Measurements from ENCODE around the gene NSMCE1. TPM values are rescaled to one million over a fixed set of nuclear protein-coding genes. Genes with fewer than 3 reads are reported as not detected.

The NSMCE1 gene
- total and polyA plus RNA-seq, 2 of the 8 experiments (the other 6 are each of a cell fraction or from before 2014, with no cell fraction given): 8.1 to 16.6 TPM

- H3K79me2 ChIP-seq (ENCODE audit: control insufficient read depth in 1 of 2, insufficient read depth in 2 of 2, low read length in 2 of 2): no peaks in the 10 kb centered on the region
- no peak overlapping the region for H3K9ac ChIP-seq (replicated peaks in 1 of 4; ENCODE audit: extremely low read depth in 1 of 4, low read depth in 3 of 4, low read length in 3 of 4)
- no peaks in the 10 kb centered on the region for H3K79me1 ChIP-seq (ENCODE audit: low read depth, low read length)
- no peak overlapping the region for H3K18ac ChIP-seq (ENCODE audit: extremely low read depth, low read length)
- H3K9me3 ChIP-seq (ENCODE audit: insufficient read depth in 2 of 2, low read depth in 1 of 2, low read length in 1 of 2): no peaks in the 10 kb centered on the region
- DNase-seq (ENCODE audit: low read depth in 1 of 2, low spot score in 2 of 2) (no peak), FAIRE-seq (no peak)
- no peak overlapping the region for H3K56ac ChIP-seq (replicated peaks; ENCODE audit: insufficient read length, low read depth, low read length)
- H2BK12ac ChIP-seq (ENCODE audit: low read depth, low read length): no peak overlapping the region
- no peaks in the 10 kb centered on the region for H4K20me1 ChIP-seq (replicated peaks in 1 of 2; ENCODE audit: control insufficient read depth in 1 of 2, insufficient read depth in 2 of 2, low read length in 2 of 2)
- no peak overlapping the region for H2BK120ac ChIP-seq (replicated peaks; ENCODE audit: low read depth, low read length)
- ChIA-PET POLR2A (ENCODE audit: partially characterized antibody) (interaction anchor here (1.1 kb wide), 1 partner anchor 41 kb away, joined by 3 read pairs; no protein-coding TSS in a partner anchor), CTCF (ENCODE audit: partially characterized antibody) (interaction anchor here (1.0 to 17.4 kb wide), 5 partner anchors 11 to 125 kb away, joined by 3 to 241 read pairs (median 14); no protein-coding TSS in a partner anchor)
- no peak overlapping the region for H3K23ac ChIP-seq (ENCODE audit: insufficient read length)
- H2BK15ac ChIP-seq (ENCODE audit: low read length): 0 out of 2 replicates have a peak overlapping the region, but pooled peaks have one; percentile 16
- H2BK5ac ChIP-seq (ENCODE audit: low read depth, low read length): no peak overlapping the region
- H3K4me2 ChIP-seq (ENCODE audit: insufficient read depth in 1 of 2, low read depth in 2 of 2, low read length in 2 of 2): no peak overlapping the region
- no peak overlapping the region for H3K4me3 ChIP-seq (ENCODE audit: extremely low read depth in 1 of 4, insufficient read depth in 2 of 4, low read depth in 3 of 4, low read length in 4 of 4)
- no peak overlapping the region for H2AK5ac ChIP-seq (ENCODE audit: low read depth, low read length)
- no peak overlapping the region for H3K14ac ChIP-seq (ENCODE audit: insufficient read length)
- no peaks in the 10 kb centered on the region for H3K27me3 ChIP-seq (replicated peaks in 1 of 4; ENCODE audit: control insufficient read depth in 3 of 4, extremely low read depth in 1 of 4, insufficient read depth in 3 of 4, low read length in 3 of 4)
- H3K23me2 ChIP-seq (ENCODE audit: low read depth, low read length): no peaks in the 10 kb centered on the region
- H3K4me1 ChIP-seq (replicated peaks in 1 of 4; ENCODE audit: control insufficient read depth in 3 of 4, insufficient read depth in 4 of 4, low read length in 3 of 4): peaks cover 0 to 6% (median 3%) of the 10 kb centered on the region in 4 experiments; a peak in 3 of 7 replicates
- H4K8ac ChIP-seq (ENCODE audit: extremely low read depth, insufficient read depth, low read length): no peak overlapping the region; the same call in 1 of the 2 replicates
- TF ChIP-seq CEBPB (IDR thresholded peaks at IDR 0.05; ENCODE audit: low read depth, low read length) (no peak), KDM5A (IDR thresholded peaks at IDR 0.05; ENCODE audit: low read length) (no peak), EP300 (IDR thresholded peaks at IDR 0.05; ENCODE audit: borderline replicate concordance in 1 of 2, low read depth in 2 of 2, low read length in 2 of 2) (no peak), CBX8 (IDR thresholded peaks at IDR 0.05; ENCODE audit: borderline replicate concordance, low read depth, low read length) (no peak), SP1 (IDR thresholded peaks at IDR 0.05; ENCODE audit: low read depth, low read length) (no peak), CHD2 (IDR thresholded peaks at IDR 0.05; ENCODE audit: low read length) (no peak), RFX5 (IDR thresholded peaks at IDR 0.05; ENCODE audit: borderline replicate concordance, low read depth, low read length) (no peak), TBP (IDR thresholded peaks at IDR 0.05; ENCODE audit: low read depth, low read length) (no peak), SAP30 (IDR thresholded peaks at IDR 0.05; ENCODE audit: insufficient read depth, insufficient replicate concordance, low read length) (no peak), CTCF (IDR thresholded peaks at IDR 0.05; ENCODE audit: control extremely low read depth in 1 of 3, insufficient read depth in 1 of 3, low read depth in 1 of 3, low read length in 3 of 3) (no peak)
- no peak overlapping the region for H3K27ac ChIP-seq (ENCODE audit: low read depth, low read length)
- no peaks in the 10 kb centered on the region for H3K36me3 ChIP-seq (ENCODE audit: control insufficient read depth in 2 of 4, insufficient read depth in 4 of 4, low read length in 3 of 4)
- no peak overlapping the region for H2AFZ ChIP-seq (ENCODE audit: low read length)
- H2BK20ac ChIP-seq (ENCODE audit: low read length): no peak overlapping the region
- H4K91ac ChIP-seq (replicated peaks; ENCODE audit: insufficient read length, low read length): no peak overlapping the region
- H4K5ac ChIP-seq (ENCODE audit: insufficient read length, low read depth, low read length): no peak overlapping the region
- H3K4ac ChIP-seq (replicated peaks; ENCODE audit: insufficient read length, low read depth, low read length): no peak overlapping the region
- 79% methylated on average over 7 of the region's 7 CpGs; no CpG with 5 or more reads in 1 of the 2 experiments for WGBS, 2 experiments (ENCODE audit: extremely low coverage in 1 of 2, insufficient coverage in 1 of 2, insufficient read length in 1 of 2, insufficient replicate concordance in 2 of 2, low coverage in 1 of 2, low lambda C conversion rate in 2 of 2, missing lambda C conversion rate in 1 of 2)
Observed at GRCh38 chr16:27244363-27244755, 24.2 kb downstream of the NSMCE1 start.

Data from H1 (cell line).